GM18511 (cell line): ENCODE measurements around the gene SAPCD2.

Experiments
- ATAC-seq: cut with Tn5 transposase; IDR thresholded peaks from one replicate; pipeline ENCODE4 v1.9.1; 2021; ENCODE audit warnings: mild to moderate bottlenecking, moderate library complexity; ENCODE audit not compliant: unreplicated experiment

SAPCD2 gene

GRCh38 chr9:137107982-137108381 lies 37.6 kb upstream of the SAPCD2 start:
- ATAC-seq, result no peak

GRCh38 chr9:137107312-137107921 lies 37.1 kb upstream of the SAPCD2 start:
- no peak for ATAC-seq

DNA sequence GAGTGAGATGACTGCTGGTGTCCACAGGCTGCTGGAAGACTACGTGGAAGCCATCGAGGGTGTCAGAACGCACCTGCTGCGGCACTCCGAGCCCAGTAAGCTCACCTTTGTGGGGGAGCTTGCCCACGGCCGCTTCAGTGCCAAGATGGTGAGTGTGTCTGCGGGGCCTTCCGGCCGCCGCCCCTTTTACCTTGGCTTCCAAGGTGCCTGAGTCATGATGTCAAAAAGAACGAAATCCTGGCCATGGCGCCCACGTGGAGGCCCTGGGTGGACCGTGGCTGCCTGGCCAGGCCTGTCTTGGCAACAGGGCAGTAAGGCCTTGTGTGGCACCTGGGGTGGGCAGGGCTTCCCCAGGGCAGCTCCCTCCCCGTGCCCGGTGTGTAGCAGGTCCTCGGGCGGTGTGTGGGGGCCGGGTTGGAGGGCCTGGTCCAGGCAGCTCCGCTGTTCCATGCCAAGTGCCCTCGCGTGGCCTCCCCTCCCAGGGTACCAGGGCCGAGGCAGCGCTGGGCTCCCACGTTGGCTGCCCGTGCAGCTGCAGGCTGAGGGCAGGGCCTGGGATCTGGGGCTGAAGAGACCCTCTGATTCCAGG lies 36.4 kb upstream of the SAPCD2 start:
- ATAC-seq, result no peak

DNA sequence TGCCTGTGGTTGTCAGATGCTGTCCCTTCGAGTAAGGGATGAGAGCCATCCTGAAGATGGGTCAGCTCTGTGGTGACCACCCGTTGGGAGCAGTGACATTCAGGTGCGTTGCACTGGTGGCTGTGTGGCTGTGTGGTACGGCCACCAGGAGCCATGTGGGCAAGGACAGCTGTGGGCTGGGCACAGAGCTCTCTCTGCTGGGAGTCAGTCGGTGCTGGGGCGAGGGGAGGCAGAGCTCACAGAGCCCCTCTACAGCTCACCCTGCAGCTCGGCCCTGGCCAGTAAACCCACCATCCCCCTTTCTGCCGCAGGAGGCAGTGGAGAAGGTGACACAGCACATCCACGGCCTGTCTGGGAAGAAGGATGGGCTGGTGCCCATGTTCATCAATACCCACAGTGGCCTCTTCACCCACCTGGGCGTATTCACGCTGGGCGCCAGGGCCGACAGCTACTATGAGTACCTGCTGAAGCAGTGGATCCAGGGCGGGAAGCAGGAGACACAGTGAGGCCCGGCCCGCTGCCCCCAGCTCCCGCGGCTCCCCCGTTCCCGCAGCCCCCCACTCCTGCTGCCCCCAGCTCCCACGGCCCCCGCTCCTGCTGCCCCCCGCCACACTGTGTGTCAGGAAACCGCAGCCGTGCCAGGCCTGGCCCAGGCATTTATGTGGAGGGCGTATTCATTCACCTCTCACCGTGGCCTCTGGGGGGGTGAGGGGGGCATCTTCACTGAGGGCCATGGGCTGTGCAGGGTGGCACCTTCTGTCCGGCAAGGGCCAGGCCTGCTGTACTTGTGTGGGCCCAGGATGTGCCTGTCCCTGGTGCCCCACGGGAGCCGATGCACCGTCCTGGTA lies 35.7 kb upstream of the SAPCD2 start:
- no peak for ATAC-seq

- no peak for ATAC-seq
Observed at GRCh38 chr9:137103206-137103999, 33.0 kb upstream of the SAPCD2 start.

DNA sequence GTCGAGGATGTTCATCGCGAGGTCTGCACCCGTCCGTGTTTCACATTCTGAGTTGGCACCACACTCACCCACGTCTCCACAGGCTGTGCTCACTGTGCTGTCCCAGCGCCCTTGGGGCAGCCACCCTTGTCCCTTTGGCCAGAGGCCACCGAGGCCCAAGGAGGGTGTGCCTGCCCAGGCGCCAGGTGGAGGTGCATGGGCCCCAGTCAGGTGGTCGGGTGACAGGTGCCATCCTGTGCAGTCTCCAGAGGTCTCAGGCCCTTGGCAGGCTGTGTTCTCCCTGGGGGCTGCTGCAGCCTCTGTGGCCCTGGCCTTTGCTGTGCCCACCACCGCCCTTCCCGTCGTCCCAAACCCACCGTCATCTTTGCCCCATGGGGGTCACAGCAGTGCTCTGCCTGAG lies 28.9 kb upstream of the SAPCD2 start:
- ATAC-seq, result no peak

- no peak for ATAC-seq
Observed at GRCh38 chr9:137097761-137098462, 27.6 kb upstream of the SAPCD2 start.

DNA sequence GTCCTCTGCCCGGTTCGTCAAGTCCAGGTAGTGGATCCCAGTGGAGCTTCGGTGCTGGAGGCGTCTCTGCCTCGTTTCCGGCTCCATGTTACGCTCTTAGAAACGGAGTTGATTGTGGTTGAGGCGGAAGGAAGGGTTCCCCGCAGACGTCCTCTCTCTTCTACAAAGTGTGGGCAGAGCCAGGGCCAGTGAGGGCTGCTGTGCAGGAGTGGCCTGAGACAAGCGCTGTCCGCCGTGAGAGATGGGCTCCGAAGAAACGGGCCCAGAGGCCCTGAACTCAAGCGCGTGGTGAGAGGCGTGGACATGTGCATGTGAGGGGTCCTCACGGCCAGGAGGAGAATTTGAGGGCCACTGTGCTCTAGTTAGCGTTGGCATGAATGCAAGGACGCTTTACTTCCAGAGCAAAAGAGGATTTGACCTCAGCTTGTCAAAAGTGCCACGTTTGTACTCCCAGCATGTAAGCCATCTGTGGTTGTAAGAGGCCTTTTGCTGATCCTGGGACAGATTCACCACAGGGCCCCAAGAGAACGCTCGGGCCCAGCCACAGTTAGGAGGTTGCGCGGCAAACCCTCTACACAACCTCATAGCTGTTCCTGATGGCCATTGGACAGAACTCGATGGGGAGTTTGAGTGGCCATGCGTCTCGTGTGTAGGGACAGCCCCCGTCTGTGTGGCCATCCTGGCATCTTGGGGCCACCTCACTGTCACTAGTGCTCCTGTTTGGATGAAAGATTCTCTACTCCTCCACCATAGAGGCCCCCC lies 26.6 kb upstream of the SAPCD2 start:
- no peak for ATAC-seq

DNA sequence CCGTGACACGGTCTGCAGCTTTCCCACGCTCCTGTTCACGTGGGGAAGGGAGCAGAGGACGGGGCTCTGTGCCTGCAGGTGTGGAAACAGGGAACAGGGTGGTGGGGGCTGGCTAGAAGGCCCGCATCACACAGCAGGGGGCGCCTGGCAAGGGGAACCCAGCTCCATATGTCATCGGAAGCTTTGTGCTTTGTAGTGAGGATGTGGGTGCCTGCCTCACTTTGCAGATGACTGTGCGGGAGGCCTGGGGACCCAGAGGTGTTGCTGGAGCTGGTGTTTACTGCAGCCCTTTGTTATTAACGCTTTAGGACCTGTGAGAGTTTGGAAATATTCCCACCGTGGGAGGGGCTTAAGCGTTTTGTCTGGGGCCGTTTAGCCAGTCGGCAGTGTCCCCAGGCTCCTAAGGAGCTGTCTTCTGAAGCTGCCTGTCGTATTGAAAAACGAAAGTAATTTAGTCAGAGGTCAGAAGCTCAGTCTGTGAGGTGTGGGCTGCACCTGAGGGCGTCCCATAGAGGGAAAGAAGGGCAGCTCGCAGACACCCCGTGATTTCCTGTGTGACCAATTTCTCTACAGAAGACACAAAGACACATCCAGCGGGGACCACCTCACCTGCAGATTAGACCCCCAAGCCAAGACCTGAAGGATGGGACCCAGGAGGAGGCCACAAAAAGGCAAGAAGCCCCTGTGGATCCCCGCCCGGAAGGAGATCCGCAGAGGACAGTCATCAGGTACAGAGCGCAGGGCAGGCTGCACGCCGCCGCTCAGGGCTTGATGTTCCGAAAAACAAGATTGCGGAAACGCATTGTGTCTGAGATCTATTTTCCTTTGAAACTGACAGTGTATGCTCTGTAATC lies 25.5 kb upstream of the SAPCD2 start:
- ATAC-seq, result peak; percentile 93

DNA sequence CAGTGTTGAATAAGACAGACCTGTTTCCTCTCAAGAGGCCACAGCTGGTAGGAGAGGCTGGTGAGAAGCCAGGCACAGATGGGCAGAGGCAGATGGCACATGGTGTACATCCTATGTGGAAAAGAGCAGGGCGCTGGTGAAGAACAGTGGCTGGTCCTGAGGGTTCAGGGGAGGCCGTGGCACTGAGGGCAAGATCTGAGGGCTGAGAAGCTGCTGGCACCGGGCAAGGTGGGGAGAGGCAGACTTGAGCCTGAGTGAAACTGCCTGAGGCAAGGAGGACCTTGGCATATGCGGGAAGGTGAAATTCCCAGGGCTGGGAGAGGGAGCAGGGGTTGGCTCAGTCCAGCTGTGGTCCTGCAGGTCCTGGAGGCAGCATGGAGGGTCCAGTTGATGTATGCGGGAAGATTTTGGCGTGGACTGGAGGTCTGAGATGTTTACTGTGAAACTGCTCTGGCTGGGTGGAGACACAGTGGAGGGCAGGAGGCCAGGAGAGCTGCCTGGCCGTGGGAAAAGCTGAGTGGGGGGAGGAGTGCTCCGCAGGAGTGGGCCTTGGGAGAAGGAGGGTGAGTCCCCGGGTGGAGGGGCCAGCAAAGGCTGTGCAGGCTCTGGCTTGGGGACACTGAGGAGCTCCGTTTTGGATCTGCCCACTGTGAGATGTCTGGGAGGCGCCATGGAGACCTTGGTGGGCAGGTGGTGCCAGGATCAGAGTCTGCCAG lies 19.0 kb upstream of the SAPCD2 start:
- no peak for ATAC-seq

DNA sequence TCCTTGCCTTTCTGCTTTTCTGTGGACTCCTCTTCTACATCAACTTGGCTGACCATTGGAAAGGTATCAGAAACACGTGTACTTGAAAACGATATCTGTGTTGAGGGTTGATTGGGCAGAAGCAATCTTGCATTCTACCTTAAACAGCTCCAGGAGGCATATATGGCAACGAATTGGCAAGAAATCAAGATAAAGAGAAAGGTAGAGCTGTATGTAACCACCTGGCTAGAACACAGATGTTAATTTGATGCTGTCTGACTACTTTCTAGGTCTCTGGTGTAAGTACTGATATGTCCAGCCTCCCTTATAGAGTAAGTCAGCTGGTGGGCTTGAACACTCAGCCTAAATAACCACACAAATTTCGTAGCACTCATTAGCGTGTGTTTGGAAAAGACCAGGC lies 17.8 kb upstream of the SAPCD2 start:
- no peak for ATAC-seq

DNA sequence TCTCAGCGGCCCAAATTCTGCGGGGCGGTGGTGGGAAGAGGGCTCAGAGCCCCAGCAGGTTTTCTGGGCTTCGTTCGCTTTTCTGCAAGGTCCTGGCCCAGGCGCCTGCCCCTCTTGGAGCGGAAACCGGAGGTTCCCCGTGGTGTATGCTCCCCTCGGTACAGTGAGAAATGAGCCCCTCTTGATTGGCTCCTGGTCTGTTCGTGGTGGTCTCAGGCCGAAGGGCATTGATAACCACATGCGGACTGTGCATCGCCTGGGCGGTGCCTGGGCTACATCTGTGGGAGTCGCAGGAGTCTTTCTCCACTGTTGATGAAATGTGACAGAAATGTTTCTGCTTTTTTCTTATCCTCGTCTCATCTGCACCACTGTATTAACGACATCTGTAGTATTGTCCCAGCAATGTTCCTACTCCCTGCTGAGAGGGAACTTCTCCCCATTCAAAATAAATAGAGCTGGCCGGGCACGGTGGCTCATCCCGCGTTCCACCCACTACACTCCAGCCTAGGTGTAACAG lies 17.1 kb upstream of the SAPCD2 start:
- no peak for ATAC-seq

- peak; percentile 84 for ATAC-seq
Observed at GRCh38 chr9:137086531-137087408, 16.4 kb upstream of the SAPCD2 start, which contains the start of gene MAN1B1. MAN1B1 (plus strand) TSS chr9:137086985; CDS start chr9:137087000, 15 bp downstream.

DNA sequence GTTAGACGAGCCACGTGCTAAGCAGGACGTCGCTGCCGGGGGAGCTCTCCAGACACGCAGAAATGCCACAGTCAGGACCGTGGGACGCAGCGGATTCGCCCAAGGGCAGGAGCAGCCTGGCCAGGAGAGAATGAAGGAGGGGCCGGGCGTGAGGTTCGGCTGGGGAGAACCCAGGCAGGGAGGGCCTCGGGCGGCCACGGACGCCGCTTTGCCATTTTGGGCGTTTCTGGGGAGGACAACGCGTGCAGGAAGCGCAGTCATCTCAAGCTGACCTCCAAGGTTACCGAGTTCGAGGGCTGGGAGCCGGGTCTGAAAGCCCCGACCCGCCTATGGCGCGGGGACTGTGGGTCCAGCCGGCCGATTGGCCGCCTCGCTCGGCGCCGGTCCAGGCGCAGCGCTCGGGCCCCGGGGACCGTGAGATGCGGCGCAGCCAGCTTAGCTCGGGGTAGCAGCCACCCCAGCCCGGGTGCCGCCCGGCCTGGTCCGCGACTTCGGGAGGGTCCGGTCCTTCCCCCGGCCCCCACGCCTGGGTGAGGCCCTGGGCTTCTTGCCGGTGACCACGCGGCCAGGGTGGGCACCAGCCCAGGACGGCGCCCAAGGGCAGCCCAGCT lies 15.7 kb upstream of the SAPCD2 start:
- ATAC-seq, result no peak

GRCh38 chr9:137084526-137084925 lies 14.2 kb upstream of the SAPCD2 start:
- no peak for ATAC-seq

DNA sequence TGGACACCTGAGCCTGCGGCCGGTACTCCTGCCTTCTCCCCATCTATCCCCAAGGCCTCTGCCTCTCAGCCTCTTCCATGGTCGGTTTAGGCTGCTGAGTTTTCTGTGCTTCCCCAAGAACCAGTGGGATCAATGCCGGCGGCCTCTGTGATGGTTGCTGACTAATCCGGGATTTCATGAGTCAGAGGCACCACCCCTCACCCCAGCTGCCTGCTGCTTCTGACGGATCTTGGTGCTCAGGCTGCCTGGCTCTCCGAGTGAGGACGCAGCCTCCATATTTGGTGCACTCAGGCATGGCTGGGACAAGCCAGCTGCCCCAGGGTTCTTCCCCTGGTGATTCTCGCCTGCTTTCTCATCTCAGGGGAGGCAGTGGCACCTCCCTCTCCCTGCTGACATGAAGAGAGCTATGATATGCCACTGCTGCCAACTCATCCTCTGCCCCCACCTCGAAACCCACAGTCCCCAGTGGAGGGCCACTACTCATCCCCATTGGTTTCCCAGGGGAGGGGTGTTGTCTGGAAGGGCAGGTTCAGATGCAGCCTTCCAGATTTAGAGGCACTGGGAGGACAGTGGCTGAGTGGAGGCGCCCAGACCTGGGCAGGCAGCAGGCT lies 13.1 kb upstream of the SAPCD2 start:
- ATAC-seq, result no peak
